Right cardiac atrium (tissue), 5 donors: ENCODE results near the gene TMEM121. TPM values are rescaled to one million over a fixed set of nuclear protein-coding genes. Genes with fewer than 3 reads are reported as not detected.

ENCODE experiments used
- ATAC-seq, 2 donors: fragments of 200-7000 bp; cut with Tn5 transposase; one replicate each; pipeline versions ENCODE4 v1.8.0 to v1.9.1; 2020; ENCODE audit warnings: moderate library complexity in 2 of 2, mild to moderate bottlenecking in 1 of 2
- DNase-seq, 3 donors: peaks; one replicate each; pipeline ENCODE4 v3.0.0-alpha.2; 2020
- H3K27ac ChIP-seq: one replicate; pipeline ENCODE4 v1.5.1; 2013; ENCODE audit warnings: mild to moderate bottlenecking, low read length, control low read depth, moderate library complexity
- H3K27me3 ChIP-seq: one replicate; pipeline ENCODE4 v1.6.1; 2013; ENCODE audit not compliant: control insufficient read depth, insufficient read depth
- H3K4me1 ChIP-seq: one replicate; pipeline ENCODE4 v1.6.1; 2013; ENCODE audit warnings: low read length; ENCODE audit not compliant: control insufficient read depth, insufficient read depth
- H3K4me3 ChIP-seq: one replicate; pipeline ENCODE4 v1.5.1; 2013; ENCODE audit warnings: low read length, control low read depth
- H3K9me3 ChIP-seq: one replicate; pipeline ENCODE4 v1.6.1; 2013; ENCODE audit warnings: low read length; ENCODE audit not compliant: control insufficient read depth
- WGBS: extraction: QIAGEN DNeasy Blood & Tissue Kit; methylation state at CpG from one replicate; pipeline ENCODE4 v1.1.7; 2013; 5-methylcytosine and 5-hydroxymethylcytosine counted together
- intact Hi-C, 4 donors: fragments of 100-400 bp; cut with DNase I; formaldehyde crosslinking; loops; one replicate each; pipeline versions ENCODE4 v1.11.0 to v1.14.0; 2022 to 2023
- polyA plus RNA-seq: library from polyadenylated mRNA; stranded (reverse); fragments of 200-250 nt; gene quantifications from one replicate; pipeline ENCODE4 v1.2.3, GENCODE V29; 2013
- total RNA-seq, 4 donors: library from RNA; stranded (reverse); fragmentation: NEBNext Ultra II Directional; extraction: Animal tissue kit (Norgen Biotek cat#: 25700); gene quantifications; one replicate each; pipeline ENCODE4 v1.2.1, GENCODE V29; 2021
- donor health status: healthy with polysubstance abuse.
- donor health status: DM: no; HTN: yes; CAD: no.
- donor health status: DM: no; HTN: no; CAD: no.
- donor health status: DM: no; HTN: yes; CAD: no; lungs with severe emphysema.
- donor health status: DM: yes; HTN: yes; CAD: no.

The TMEM121 gene
- total and polyA plus RNA-seq, 5 donors, result 2.3 to 4.4 (median 3.5) TPM

DNA sequence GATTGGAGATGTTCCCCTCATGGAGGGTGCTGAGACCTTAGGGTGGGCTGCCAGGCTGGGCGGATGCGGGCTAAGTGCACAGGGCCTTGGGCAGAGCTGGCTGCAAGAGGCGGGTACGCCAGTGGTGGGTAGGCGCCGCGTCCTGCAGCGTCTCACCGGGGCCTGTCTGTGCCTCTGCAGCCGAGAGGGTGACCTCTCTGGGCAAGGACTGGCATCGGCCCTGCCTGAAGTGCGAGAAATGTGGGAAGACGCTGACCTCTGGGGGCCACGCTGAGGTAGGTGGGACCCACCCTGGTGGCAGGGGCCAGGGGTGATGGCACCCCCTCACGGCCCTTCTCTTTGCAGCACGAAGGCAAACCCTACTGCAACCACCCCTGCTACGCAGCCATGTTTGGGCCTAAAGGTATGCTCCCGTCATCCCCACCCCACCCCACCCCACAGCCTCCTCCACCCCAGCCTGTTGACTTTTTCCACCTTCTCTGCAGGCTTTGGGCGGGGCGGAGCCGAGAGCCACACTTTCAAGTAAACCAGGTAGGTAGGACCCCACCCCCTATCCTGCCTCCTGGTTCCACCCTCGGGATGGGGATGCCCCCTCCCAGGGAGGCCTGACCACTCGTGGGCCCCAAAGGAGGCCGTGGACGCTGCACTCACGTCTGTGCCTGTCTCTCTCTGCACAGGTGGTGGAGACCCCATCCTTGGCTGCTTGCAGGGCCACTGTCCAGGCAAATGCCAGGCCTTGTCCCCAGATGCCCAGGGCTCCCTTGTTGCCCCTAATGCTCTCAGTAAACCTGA is 38.2 kb upstream of the TMEM121 start:
- peak; percentile 40 to 82 (median 79) for DNase-seq
- 54% methylated on average over 26 of the region's 26 CpGs for WGBS
- intact Hi-C loops, result loop anchor here (2.0 to 10.0 kb wide), 6 partner anchors 41 to 283 kb away; partner anchors contain the start of gene MTA1 (in 1 of the 4)
- Histone ChIP-seq H3K27ac (peak overlapping the region; percentile 59), H3K9me3 (no peaks in the 10 kb centered on the region), H3K4me3 (peak overlapping the region; percentile 45), H3K4me1 (peaks cover 14% of the 10 kb centered on the region), H3K27me3 (no peaks in the 10 kb centered on the region)
- no peak for ATAC-seq

DNA sequence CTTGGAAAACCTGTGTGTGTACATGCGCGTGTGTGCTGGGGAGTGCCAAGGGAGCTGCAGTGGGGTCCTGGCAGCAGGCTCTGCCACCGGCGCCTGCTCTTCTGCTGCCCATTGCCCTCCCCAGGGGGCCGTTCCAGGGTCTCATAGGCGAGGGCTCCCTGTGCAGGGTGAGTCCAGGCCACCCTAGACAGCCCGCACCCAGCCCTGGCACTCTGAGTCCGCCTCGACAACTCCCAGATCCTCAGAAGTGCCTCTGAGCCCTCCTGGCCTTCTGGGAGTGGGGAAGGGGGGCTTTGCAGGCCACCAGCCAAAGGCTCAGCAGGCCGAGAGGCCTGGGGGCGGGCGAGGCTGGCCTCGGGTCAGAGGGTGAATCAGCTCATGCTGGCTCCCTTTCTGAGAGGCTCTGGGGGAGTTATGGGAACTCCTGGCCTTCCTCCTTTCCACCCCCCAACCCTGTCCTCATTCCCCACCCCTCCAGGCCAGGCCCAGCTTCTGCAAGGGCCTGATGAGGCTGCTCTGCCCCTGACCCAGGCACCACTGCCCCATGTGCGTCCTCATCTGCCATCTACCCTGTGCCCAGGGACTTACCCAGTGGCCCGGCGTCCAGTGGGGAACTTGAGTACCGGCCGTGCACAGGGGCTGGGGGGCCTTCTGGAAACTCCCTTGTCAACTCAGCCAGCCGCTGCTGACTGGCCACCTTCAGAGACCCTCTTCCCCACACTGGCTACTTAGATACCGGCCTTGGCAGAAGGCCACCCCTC is 37.4 kb upstream of the TMEM121 start:
- H3K9me3 ChIP-seq, result no peaks in the 10 kb centered on the region
- H3K4me1 ChIP-seq, result peaks cover 14% of the 10 kb centered on the region
- WGBS, result 41% methylated on average over 20 of the region's 20 CpGs
- no peak overlapping the region for H3K4me3 ChIP-seq
- DNase-seq (peak; percentile 54 to 80 (median 77)), ATAC-seq (no peak)
- H3K27ac ChIP-seq, result peak overlapping the region; percentile 59
- no peaks in the 10 kb centered on the region for H3K27me3 ChIP-seq
- intact Hi-C loops, result loop anchor here (2.0 to 10.0 kb wide), 6 partner anchors 42 to 284 kb away; partner anchors contain the start of gene MTA1 (in 1 of the 4)

DNA sequence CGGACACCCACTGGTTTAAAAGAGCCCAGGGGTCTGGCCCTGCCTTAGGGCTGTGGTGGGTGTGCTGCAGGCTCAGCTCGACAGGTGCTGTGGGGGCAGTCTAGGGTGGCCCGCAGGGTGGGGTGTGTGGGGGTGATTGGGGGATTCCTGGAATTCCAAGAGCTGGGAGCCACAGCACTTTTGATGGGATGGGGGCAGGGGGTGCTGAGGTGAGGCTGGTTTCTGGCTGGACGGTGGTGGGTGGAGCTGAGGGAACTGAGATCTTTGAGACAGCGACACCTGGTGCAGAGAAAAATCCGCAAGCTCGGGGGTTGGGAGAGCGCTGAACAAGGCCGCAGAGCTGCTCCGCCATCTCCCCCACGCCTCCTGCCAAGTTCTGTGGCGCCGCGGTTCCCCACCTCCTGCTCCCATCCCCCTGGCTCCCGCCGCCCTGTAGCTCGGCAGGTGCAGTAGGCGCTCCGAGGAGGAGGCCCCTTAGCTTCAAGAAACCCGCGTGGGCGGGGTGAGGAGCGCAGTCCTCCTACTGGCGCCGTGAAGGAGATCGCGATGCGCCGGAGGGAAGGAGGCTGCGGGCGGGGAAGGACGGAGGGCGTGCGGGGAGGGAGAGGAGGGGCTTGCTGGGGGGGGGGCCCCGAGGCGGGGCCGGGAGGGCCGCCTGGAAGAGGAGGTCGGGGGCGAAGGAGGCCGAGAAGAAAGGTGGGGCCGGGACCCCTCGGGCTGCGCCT is 36.7 kb upstream of the TMEM121 start:
- intact Hi-C loops, result loop anchor here (2.0 to 10.0 kb wide), 6 partner anchors 42 to 285 kb away; partner anchors contain the start of gene MTA1 (in 1 of the 4)
- Histone ChIP-seq H3K27me3 (no peaks in the 10 kb centered on the region), H3K27ac (peak overlapping the region; percentile 83), H3K4me3 (peak overlapping the region; percentile 53), H3K4me1 (peaks cover 9% of the 10 kb centered on the region), H3K9me3 (no peaks in the 10 kb centered on the region)
- DNase-seq, result peak; percentile 80 to 94 (median 91)
- under 1% methylated on average over 43 of the region's 44 CpGs for WGBS
- peak; percentile 5 to 15 for ATAC-seq

DNA sequence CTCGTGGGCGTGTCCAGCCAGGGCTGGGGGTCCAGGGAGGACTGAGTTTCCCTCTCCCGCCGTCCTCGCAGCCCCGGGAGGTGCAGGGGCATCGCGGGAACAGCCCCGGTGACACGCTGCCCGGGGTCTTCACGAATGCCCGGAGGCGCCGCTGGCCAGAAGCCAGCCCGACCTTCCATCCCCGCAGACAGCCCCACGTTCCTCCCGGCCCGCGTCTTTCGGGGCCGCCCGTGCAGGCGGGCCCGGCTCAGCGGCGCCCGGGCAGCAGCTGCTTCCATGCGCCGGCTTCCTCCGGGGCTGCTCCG is 36.2 kb upstream of the TMEM121 start:
- intact Hi-C loops, result loop anchor here in 1 of 4 donors (5.0 kb wide), 1 partner anchor 118 kb away; no protein-coding TSS in a partner anchor
- peak overlapping the region; percentile 53 for H3K4me3 ChIP-seq
- peak overlapping the region; percentile 72 for H3K27ac ChIP-seq
- 0% methylated on average over 33 of the region's 33 CpGs for WGBS
- H3K9me3 ChIP-seq, result no peaks in the 10 kb centered on the region
- peaks cover 8% of the 10 kb centered on the region for H3K4me1 ChIP-seq
- DNase-seq (peak; percentile 69 to 88 (median 86)), ATAC-seq (no peak)
- no peaks in the 10 kb centered on the region for H3K27me3 ChIP-seq

DNA sequence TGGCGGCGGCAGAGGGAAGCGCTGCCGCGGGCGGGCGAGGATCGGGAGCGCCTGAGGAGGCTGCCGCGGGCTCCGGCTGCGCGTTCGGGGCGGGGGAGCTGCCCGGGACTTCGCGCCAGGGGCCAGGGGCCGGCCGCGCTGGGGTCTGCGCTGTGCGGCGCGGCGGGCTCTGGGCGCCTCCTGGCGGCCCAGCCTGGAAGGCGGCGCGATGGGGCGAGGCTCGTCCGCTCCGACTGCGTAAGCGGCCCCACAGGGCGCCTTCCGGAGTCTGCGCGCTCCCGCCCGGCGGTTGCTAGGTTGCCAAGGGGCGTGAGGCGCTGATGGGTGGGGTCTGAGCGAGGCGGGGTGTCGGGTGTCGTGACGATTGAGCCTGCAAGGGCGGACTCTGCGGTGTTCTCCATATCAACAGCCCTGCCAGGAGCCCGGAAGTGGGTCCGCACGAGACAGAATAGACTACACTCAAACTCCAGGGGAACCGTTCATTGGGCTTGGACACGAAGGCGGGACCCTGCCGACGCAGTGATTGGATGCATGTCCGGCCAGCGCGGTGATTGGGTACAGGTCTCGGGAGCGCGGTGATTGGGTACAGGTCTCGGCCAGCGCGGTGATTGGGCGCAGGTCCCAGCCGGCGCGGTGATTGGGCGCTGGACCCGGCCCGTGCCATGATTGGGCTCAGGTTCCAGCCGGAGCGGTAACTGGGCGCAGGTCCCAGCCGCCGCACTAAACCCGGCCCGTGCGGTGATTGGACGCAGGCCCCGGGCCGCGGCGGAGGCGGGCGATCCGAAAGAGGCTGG is 35.6 kb upstream of the TMEM121 start, which contains the start of gene TEDC1:
Gene TEDC1 (plus strand): TSS at position 675 of the 794 bp plus-strand sequence. CDS start 130 bp downstream, outside the sequence.
- peaks cover 5% of the 10 kb centered on the region for H3K4me1 ChIP-seq
- intact Hi-C loops, result loop anchor here in 1 of 4 donors (5.0 kb wide), 1 partner anchor 118 kb away; no protein-coding TSS in a partner anchor

DNA sequence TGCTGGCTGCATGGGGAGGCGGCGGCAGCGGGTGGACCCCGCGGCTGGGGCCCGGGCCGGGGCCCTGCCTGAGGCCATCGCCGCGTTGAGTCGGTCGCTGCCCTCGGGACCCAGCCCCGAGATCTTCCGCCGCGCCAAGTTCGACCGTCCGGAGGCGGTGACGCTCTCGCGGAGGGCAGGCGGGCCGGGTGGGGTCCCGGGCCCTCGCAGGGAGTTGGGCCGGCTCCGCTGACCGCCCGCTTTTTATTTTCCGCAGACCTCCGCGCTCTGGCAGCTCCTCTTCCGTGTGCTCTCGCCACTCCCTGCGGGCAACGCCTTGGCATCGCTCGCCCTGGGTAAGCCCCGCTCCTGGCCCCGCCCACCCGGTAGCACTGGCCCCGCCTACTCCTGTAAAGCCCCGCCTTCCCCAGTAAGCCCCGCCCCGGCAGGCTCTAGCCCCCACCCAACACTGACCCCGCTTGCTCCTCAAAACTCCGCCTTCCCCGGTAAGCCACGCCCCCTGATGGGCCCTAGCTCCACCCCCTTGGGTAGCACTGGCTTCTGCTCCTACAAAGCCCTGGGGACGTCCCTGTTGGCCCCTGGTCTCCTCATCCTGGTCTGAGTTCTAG is 34.9 kb upstream of the TMEM121 start:
- ATAC-seq, result peak; percentile 1 to 14

More for the DNA sequence above, 35.6 kb upstream of the TMEM121 start, which contains the start of gene TEDC1:
- Histone ChIP-seq H3K4me3 (peak within 1 kb of the TSS; percentile 61), H3K9me3 (no peaks in the 10 kb centered on the region), H3K27ac (peak within 1 kb of the TSS; percentile 72), H3K27me3 (no peaks in the 10 kb centered on the region)
- under 1% methylated on average over 94 of the region's 94 CpGs for WGBS
- DNase-seq (peak; percentile 100), ATAC-seq (peak; percentile 84 to 87)

DNA sequence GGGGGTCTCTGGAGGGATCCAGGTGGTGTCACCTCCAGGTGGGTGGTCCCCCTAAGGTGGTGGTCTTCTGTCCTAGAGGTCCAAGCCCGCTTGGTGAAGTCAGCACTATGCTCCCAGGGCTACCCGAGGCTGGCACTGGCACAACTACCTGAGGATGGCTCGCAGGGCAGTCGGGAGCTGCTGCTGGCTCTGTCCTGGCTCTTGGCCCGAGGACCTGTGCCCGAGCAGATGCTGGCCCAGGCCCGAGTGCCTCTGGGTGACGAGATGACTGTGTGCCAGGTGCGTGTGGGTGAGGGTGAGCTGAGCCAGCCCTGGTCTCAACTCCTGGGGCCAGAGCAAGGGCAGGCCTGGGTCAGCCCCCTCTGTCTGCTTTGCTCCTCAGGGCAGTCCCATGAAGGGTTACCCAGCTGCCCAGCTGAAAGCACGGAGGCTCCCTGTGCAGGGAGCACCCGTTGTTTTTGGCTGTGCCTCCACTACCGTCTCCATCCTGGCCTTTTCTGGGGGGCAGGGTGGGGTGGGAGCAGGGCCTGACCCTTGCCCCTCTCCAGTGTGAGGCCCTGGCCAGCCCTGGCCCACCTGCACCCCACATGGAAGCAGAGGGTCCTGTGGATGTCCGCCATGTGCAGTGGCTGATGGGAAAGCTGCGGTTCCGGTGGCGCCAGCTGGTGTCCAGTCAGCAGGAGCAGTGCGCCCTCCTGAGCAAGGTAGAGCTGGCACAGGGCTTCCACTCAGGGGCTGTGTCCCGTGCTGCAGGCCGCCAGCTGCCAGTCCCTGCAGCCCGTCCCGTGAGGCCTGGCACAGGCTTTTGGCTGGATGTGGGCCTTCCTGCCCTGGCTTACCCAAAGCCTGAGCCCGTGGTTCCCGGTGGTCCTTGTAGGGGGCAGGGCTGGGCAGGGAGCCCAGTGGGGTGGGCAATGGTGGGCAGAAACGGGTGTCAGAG is 34.1 kb upstream of the TMEM121 start:
- Histone ChIP-seq H3K4me3 (no peak overlapping the region), H3K27me3 (no peaks in the 10 kb centered on the region), H3K27ac (no peak overlapping the region), H3K9me3 (no peaks in the 10 kb centered on the region), H3K4me1 (no peaks in the 10 kb centered on the region)
- 86% methylated on average over 24 of the region's 24 CpGs for whole genome bisulfite sequencing
- ATAC-seq (no peak), DNase-seq (peak; percentile 58 to 80 (median 75))
- intact Hi-C loops, result loop anchor here in 1 of 4 donors (5.0 kb wide), 1 partner anchor 120 kb away; no protein-coding TSS in a partner anchor

More for the DNA sequence above, 34.9 kb upstream of the TMEM121 start:
- H3K27ac ChIP-seq, result peak overlapping the region; percentile 58
- H3K4me3 ChIP-seq, result peak overlapping the region; percentile 61
- no peaks in the 10 kb centered on the region for H3K4me1 ChIP-seq
- WGBS, result 2% methylated on average over 53 of the region's 53 CpGs
- intact Hi-C loops, result loop anchor here in 1 of 4 donors (5.0 kb wide), 1 partner anchor 119 kb away; no protein-coding TSS in a partner anchor
- H3K27me3 ChIP-seq, result no peaks in the 10 kb centered on the region
- H3K9me3 ChIP-seq, result no peaks in the 10 kb centered on the region
- peak; percentile 77 to 92 (median 89) for DNase-seq

DNA sequence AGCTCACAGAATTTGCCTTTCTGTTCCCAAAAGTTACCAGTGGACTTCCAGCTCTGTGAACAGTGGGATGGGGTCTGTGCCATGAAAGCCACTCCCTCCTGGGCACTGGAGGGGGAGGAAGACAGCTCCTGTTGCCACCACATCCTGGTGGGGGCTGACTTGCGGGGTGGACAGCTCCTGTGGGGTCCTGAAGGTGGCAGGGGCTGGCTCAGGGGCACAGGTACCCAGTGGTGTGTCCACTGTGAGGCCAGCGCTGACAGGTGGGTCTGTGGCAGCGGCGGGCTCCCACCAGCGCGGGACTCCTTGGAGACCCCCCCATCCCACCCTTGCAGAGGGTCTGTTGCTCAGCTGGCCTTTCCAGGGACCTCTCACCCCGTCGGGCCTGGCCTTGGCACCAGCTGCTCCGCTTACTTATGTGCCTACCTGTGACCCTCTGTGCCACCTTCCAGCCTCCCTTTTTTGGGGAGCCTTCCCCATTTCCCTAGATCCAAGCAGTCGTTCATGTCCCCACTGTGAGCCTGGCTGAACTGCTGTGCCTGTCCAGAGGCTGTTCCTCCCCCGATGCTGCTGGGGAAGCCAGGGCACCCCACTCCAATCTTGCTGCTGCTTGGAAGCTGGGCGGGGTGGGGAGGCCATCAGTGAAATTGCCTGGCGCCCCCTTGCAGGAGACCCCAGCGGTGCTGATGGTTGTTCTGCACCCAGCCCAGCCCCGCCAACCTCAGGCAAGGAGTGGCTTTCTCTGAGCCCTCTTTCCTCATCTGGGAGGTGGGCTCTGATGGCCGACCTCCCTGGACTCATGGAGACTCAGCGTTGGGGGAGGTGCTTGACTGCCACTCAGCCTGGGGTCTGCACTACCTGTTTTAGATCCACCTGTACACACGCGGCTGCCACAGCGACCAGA is 33.2 kb upstream of the TMEM121 start:
- intact Hi-C loops, result loop anchor here in 1 of 4 donors (5.0 kb wide), 1 partner anchor 121 kb away; no protein-coding TSS in a partner anchor
- ATAC-seq, result no peak
- no peaks in the 10 kb centered on the region for H3K4me1 ChIP-seq
- 93% methylated on average over 20 of the region's 20 CpGs for WGBS
- no peak overlapping the region for H3K4me3 ChIP-seq
- H3K27me3 ChIP-seq, result no peaks in the 10 kb centered on the region
- DNase-seq, result peak in 2 of 3 donors; percentile 66 to 67
- no peak overlapping the region for H3K27ac ChIP-seq
- no peaks in the 10 kb centered on the region for H3K9me3 ChIP-seq
